CD8-positive, alpha-beta memory T cell (primary cell): ENCODE results near the gene CFAP73. TPM values are rescaled to one million over a fixed set of nuclear protein-coding genes. Genes with fewer than 3 reads are reported as not detected.

Experiments
- CTCF ChIA-PET: fragments of 350-600 bp; sonication (Branson Sonifier 250); formaldehyde crosslinking; loops from one replicate; lab custom pipeline; 2021; ENCODE audit warnings: antibody characterized with exemption; lab: Charles Lee
- POLR2A ChIA-PET: fragments of 350-600 bp; sonication (Branson Sonifier 250); formaldehyde crosslinking; loops from one replicate; lab custom pipeline; 2021; ENCODE audit warnings: antibody characterized with exemption; lab: Charles Lee
- DNase-seq, 5 donors: peaks; one replicate each; pipeline versions ENCODE4 v3.0.0 to v3.0.0-alpha.2; 2020 to 2022; ENCODE audit warnings: mixed read lengths in 1 of 5
- H3K27ac ChIP-seq: one replicate; pipeline ENCODE4 v1.7.0; 2013; ENCODE audit warnings: low read depth, mild to moderate bottlenecking, low read length, moderate library complexity
- H3K27me3 ChIP-seq: 2 replicates; pipeline ENCODE4 v1.7.0; 2013; ENCODE audit warnings: low read length, mild to moderate bottlenecking; ENCODE audit not compliant: insufficient read depth, poor library complexity, severe bottlenecking
- H3K36me3 ChIP-seq: 2 replicates; pipeline ENCODE4 v1.7.0; 2013; ENCODE audit warnings: mild to moderate bottlenecking, low read length, moderate library complexity; ENCODE audit not compliant: insufficient read depth
- H3K4me1 ChIP-seq: 2 replicates; pipeline ENCODE4 v1.7.0; 2013; ENCODE audit warnings: mild to moderate bottlenecking, low read length, moderate library complexity; ENCODE audit not compliant: insufficient read depth
- H3K4me3 ChIP-seq: 2 replicates; pipeline ENCODE4 v1.7.0; 2013; ENCODE audit warnings: mild to moderate bottlenecking, low read length
- H3K9me3 ChIP-seq: 2 replicates; pipeline ENCODE4 v1.7.0; 2013; ENCODE audit warnings: mild to moderate bottlenecking, low read length
- H3K27ac Mint-ChIP-seq, 8 donors: one replicate each; pipeline ENCODE4 v1.8.0; 2020 to 2021; ENCODE audit warnings: mixed read lengths in 8 of 8, mild to moderate bottlenecking in 6 of 8, inconsistent platforms in 3 of 8, moderate library complexity in 3 of 8
- H3K27me3 Mint-ChIP-seq, 2 donors: one replicate each; pipeline ENCODE4 v1.8.0; 2020 to 2021; ENCODE audit warnings: mixed read lengths in 2 of 2, mild to moderate bottlenecking in 1 of 2, moderate library complexity in 1 of 2
- H3K36me3 Mint-ChIP-seq, 3 donors: one replicate each; pipeline ENCODE4 v1.8.0; 2020 to 2021; ENCODE audit warnings: mixed read lengths in 3 of 3, inconsistent platforms in 1 of 3, mild to moderate bottlenecking in 1 of 3
- H3K4me1 Mint-ChIP-seq, 3 donors: one replicate each; pipeline ENCODE4 v1.8.0; 2020 to 2021; ENCODE audit warnings: mixed read lengths in 3 of 3, inconsistent platforms in 1 of 3, mild to moderate bottlenecking in 1 of 3
- H3K4me3 Mint-ChIP-seq, 7 donors: one replicate each; pipeline ENCODE4 v1.8.0; 2020 to 2021; ENCODE audit warnings: mixed read lengths in 7 of 7, mild to moderate bottlenecking in 6 of 7, moderate library complexity in 4 of 7, inconsistent platforms in 2 of 7
- H3K9me3 Mint-ChIP-seq, 5 donors: one replicate each; pipeline ENCODE4 v1.8.0; 2020 to 2022; ENCODE audit warnings: mixed read lengths in 5 of 5, mild to moderate bottlenecking in 3 of 5, moderate library complexity in 2 of 5, inconsistent platforms in 1 of 5
- polyA plus RNA-seq: library from polyadenylated mRNA; unstranded; fragments of 300-500 nt; fragmentation: Illumina TruSeq; gene quantifications from one replicate; pipeline ENCODE4 v1.2.3, GENCODE V29; 2021
- total RNA-seq, 2 experiments: library from RNA; stranded (reverse); gene quantifications; one replicate each; pipeline ENCODE4 v1.2.3, GENCODE V29; 2021

CFAP73 gene
- total and polyA plus RNA-seq, 3 experiments from 2014 or later: 0.16 to 0.33 TPM; not detected in 1

GRCh38 chr12:113165521-113166450 lies 16.3 kb downstream of the CFAP73 start:
- no peaks in the 10 kb centered on the region for H3K4me1 ChIP-seq
- H3K36me3 Mint-ChIP-seq: peaks cover 12 to 90% (median 12%) of the 10 kb centered on the region in 3 donors
- no peak for DNase-seq
- no peak overlapping the region for H3K4me3 Mint-ChIP-seq
- H3K4me1 Mint-ChIP-seq: no peaks in the 10 kb centered on the region
- no peaks in the 10 kb centered on the region for H3K27me3 ChIP-seq
- H3K27ac Mint-ChIP-seq: peak overlapping the region in 1 of 8 donors; percentile 21
- H3K27ac ChIP-seq: no peak overlapping the region
- no peak overlapping the region for H3K4me3 ChIP-seq
- CTCF ChIA-PET: interaction anchor here (0.9 to 2.6 kb wide), 3 partner anchors 9 to 117 kb away, joined by 4 to 17 read pairs (median 8); no protein-coding TSS in a partner anchor
- H3K27me3 Mint-ChIP-seq: no peaks in the 10 kb centered on the region
- no peaks in the 10 kb centered on the region for H3K9me3 Mint-ChIP-seq
- peaks cover 54% of the 10 kb centered on the region for H3K36me3 ChIP-seq
- POLR2A ChIA-PET: interaction anchor here (0.6 kb wide), 1 partner anchor 13 kb away, joined by 4 read pairs; no protein-coding TSS in a partner anchor
- H3K9me3 ChIP-seq: no peaks in the 10 kb centered on the region

GRCh38 chr12:113167868-113168267 lies 18.3 kb downstream of the CFAP73 start:
- Mint-ChIP-seq H3K9me3 (no peaks in the 10 kb centered on the region), H3K4me3 (no peak overlapping the region), H3K36me3 (peaks cover 21 to 95% (median 23%) of the 10 kb centered on the region in 3 donors), H3K4me1 (peaks cover 0 to 1% (median 0%) of the 10 kb centered on the region in 3 donors), H3K27me3 (no peaks in the 10 kb centered on the region), H3K27ac (peak overlapping the region in 1 of 8 donors; percentile 43)
- Histone ChIP-seq H3K4me1 (no peaks in the 10 kb centered on the region), H3K27ac (no peak overlapping the region), H3K4me3 (no peak overlapping the region), H3K36me3 (peaks cover 66% of the 10 kb centered on the region), H3K27me3 (no peaks in the 10 kb centered on the region), H3K9me3 (no peaks in the 10 kb centered on the region)
- ChIA-PET CTCF (no interaction called here), POLR2A (no interaction called here)
- DNase-seq: no peak

GRCh38 chr12:113169697-113170096 lies 20.2 kb downstream of the CFAP73 start:
- H3K9me3 ChIP-seq: no peaks in the 10 kb centered on the region
- no peak overlapping the region for H3K27ac ChIP-seq
- no peak overlapping the region for H3K4me3 Mint-ChIP-seq
- no peaks in the 10 kb centered on the region for H3K27me3 ChIP-seq
- POLR2A ChIA-PET: no interaction called here
- no peaks in the 10 kb centered on the region for H3K9me3 Mint-ChIP-seq
- H3K4me1 Mint-ChIP-seq: peaks cover 3 to 4% (median 3%) of the 10 kb centered on the region in 3 donors
- H3K27ac Mint-ChIP-seq: no peak overlapping the region
- DNase-seq: no peak
- peaks cover 66% of the 10 kb centered on the region for H3K36me3 ChIP-seq
- no peak overlapping the region for H3K4me3 ChIP-seq
- H3K36me3 Mint-ChIP-seq: peaks cover 24 to 90% (median 26%) of the 10 kb centered on the region in 3 donors
- H3K4me1 ChIP-seq: no peaks in the 10 kb centered on the region
- no peaks in the 10 kb centered on the region for H3K27me3 Mint-ChIP-seq
- CTCF ChIA-PET: no interaction called here

GRCh38 chr12:113170457-113170856 lies 20.9 kb downstream of the CFAP73 start:
- no peak for DNase-seq
- CTCF ChIA-PET: no interaction called here
- H3K9me3 ChIP-seq: no peaks in the 10 kb centered on the region
- H3K27me3 Mint-ChIP-seq: no peaks in the 10 kb centered on the region
- no peak overlapping the region for H3K4me3 Mint-ChIP-seq
- H3K27ac Mint-ChIP-seq: peak overlapping the region in 1 of 8 donors; percentile 26
- H3K36me3 ChIP-seq: peaks cover 59% of the 10 kb centered on the region
- POLR2A ChIA-PET: no interaction called here
- H3K27ac ChIP-seq: no peak overlapping the region
- no peaks in the 10 kb centered on the region for H3K4me1 ChIP-seq
- H3K4me1 Mint-ChIP-seq: peaks cover 3 to 6% (median 4%) of the 10 kb centered on the region in 3 donors
- peaks cover 26 to 89% (median 29%) of the 10 kb centered on the region in 3 donors for H3K36me3 Mint-ChIP-seq
- H3K9me3 Mint-ChIP-seq: no peaks in the 10 kb centered on the region
- no peaks in the 10 kb centered on the region for H3K27me3 ChIP-seq
- H3K4me3 ChIP-seq: no peak overlapping the region

- Histone ChIP-seq H3K4me3 (no peak overlapping the region), H3K4me1 (no peaks in the 10 kb centered on the region), H3K27me3 (no peaks in the 10 kb centered on the region), H3K27ac (no peak overlapping the region), H3K9me3 (no peaks in the 10 kb centered on the region), H3K36me3 (peaks cover 57% of the 10 kb centered on the region)
- no peaks in the 10 kb centered on the region for H3K27me3 Mint-ChIP-seq
- POLR2A ChIA-PET: no interaction called here
- DNase-seq: no peak
- peaks cover 3 to 6% (median 4%) of the 10 kb centered on the region in 3 donors for H3K4me1 Mint-ChIP-seq
- H3K4me3 Mint-ChIP-seq: no peak overlapping the region
- no peak overlapping the region for H3K27ac Mint-ChIP-seq
- no peaks in the 10 kb centered on the region for H3K9me3 Mint-ChIP-seq
- CTCF ChIA-PET: interaction anchor here (1.7 kb wide), 1 partner anchor 270 kb away, joined by 4 read pairs; no protein-coding TSS in a partner anchor
- H3K36me3 Mint-ChIP-seq: peaks cover 24 to 87% (median 27%) of the 10 kb centered on the region in 3 donors
These were observed 21.4 kb downstream of the CFAP73 start for GRCh38 chr12:113170926-113171325.

- POLR2A ChIA-PET: interaction anchor here (0.7 kb wide), 1 partner anchor 99 kb away, joined by 7 read pairs; no protein-coding TSS in a partner anchor
These were observed 22.0 kb downstream of the CFAP73 start for GRCh38 chr12:113171543-113171942.

GRCh38 chr12:113172185-113172584 lies 22.7 kb downstream of the CFAP73 start:
- H3K27me3 Mint-ChIP-seq: no peaks in the 10 kb centered on the region
- CTCF ChIA-PET: interaction anchor here (0.9 to 4.1 kb wide), 6 partner anchors 13 to 272 kb away, joined by 3 to 27 read pairs (median 16); partner anchors contain the start of genes DDX54 and RITA1
- POLR2A ChIA-PET: interaction anchor here (0.7 kb wide), 1 partner anchor 98 kb away, joined by 7 read pairs; no protein-coding TSS in a partner anchor
- H3K4me1 ChIP-seq: no peaks in the 10 kb centered on the region
- H3K9me3 ChIP-seq: no peaks in the 10 kb centered on the region
- H3K4me3 ChIP-seq: no peak overlapping the region
- H3K36me3 ChIP-seq: peaks cover 60% of the 10 kb centered on the region
- H3K27me3 ChIP-seq: no peaks in the 10 kb centered on the region
- H3K4me3 Mint-ChIP-seq: no peak overlapping the region
- H3K36me3 Mint-ChIP-seq: peaks cover 28 to 87% (median 29%) of the 10 kb centered on the region in 3 donors
- peaks cover 3 to 6% (median 4%) of the 10 kb centered on the region in 3 donors for H3K4me1 Mint-ChIP-seq
- H3K27ac Mint-ChIP-seq: peak overlapping the region in 1 of 8 donors; percentile 61
- no peak overlapping the region for H3K27ac ChIP-seq
- H3K9me3 Mint-ChIP-seq: no peaks in the 10 kb centered on the region
- DNase-seq: no peak

More at GRCh38 chr12:113171543-113171942, 22.0 kb downstream of the CFAP73 start:
- no peak for DNase-seq
- Mint-ChIP-seq H3K27me3 (no peaks in the 10 kb centered on the region), H3K4me3 (no peak overlapping the region), H3K36me3 (peaks cover 22 to 87% (median 25%) of the 10 kb centered on the region in 3 donors), H3K27ac (no peak overlapping the region), H3K9me3 (no peaks in the 10 kb centered on the region), H3K4me1 (peaks cover 3 to 6% (median 4%) of the 10 kb centered on the region in 3 donors)
- H3K36me3 ChIP-seq: peaks cover 54% of the 10 kb centered on the region
- no peaks in the 10 kb centered on the region for H3K27me3 ChIP-seq
- H3K9me3 ChIP-seq: no peaks in the 10 kb centered on the region
- H3K27ac ChIP-seq: no peak overlapping the region
- no peaks in the 10 kb centered on the region for H3K4me1 ChIP-seq
- H3K4me3 ChIP-seq: no peak overlapping the region
- CTCF ChIA-PET: interaction anchor here (0.9 to 4.1 kb wide), 5 partner anchors 18 to 271 kb away, joined by 3 to 26 read pairs (median 7); no protein-coding TSS in a partner anchor
